ENCODE results near the gene PTPN4. TPM values are rescaled to one million over a fixed set of nuclear protein-coding genes. Genes with fewer than 3 reads are reported as not detected.

Gene PTPN4
- total and polyA plus RNA-seq, 2 of the 8 experiments (the other 6 are each of a cell fraction or from before 2014, with no cell fraction given), result 28.5 to 105 TPM

DNA sequence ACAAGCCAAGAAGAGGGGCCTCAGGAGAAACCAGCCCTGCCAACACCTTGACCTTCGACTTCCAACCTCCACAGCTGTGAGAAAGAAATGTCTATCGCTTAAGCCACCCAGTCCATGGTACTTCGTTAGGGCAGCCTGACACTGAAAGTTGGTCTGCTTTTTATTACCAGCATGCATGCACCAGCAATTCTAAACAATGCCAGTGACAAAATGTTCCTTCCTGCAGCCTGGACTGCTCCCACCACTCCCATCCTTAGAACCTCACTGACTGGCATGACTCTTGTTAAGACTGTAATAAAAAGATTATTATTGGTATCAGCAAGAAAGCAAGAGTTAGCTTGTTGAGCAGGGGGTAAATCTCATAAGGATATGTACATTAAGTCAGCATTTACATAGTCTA is 47.2 kb upstream of the PTPN4 start (continued):
- TF ChIP-seq, protein P1, sequence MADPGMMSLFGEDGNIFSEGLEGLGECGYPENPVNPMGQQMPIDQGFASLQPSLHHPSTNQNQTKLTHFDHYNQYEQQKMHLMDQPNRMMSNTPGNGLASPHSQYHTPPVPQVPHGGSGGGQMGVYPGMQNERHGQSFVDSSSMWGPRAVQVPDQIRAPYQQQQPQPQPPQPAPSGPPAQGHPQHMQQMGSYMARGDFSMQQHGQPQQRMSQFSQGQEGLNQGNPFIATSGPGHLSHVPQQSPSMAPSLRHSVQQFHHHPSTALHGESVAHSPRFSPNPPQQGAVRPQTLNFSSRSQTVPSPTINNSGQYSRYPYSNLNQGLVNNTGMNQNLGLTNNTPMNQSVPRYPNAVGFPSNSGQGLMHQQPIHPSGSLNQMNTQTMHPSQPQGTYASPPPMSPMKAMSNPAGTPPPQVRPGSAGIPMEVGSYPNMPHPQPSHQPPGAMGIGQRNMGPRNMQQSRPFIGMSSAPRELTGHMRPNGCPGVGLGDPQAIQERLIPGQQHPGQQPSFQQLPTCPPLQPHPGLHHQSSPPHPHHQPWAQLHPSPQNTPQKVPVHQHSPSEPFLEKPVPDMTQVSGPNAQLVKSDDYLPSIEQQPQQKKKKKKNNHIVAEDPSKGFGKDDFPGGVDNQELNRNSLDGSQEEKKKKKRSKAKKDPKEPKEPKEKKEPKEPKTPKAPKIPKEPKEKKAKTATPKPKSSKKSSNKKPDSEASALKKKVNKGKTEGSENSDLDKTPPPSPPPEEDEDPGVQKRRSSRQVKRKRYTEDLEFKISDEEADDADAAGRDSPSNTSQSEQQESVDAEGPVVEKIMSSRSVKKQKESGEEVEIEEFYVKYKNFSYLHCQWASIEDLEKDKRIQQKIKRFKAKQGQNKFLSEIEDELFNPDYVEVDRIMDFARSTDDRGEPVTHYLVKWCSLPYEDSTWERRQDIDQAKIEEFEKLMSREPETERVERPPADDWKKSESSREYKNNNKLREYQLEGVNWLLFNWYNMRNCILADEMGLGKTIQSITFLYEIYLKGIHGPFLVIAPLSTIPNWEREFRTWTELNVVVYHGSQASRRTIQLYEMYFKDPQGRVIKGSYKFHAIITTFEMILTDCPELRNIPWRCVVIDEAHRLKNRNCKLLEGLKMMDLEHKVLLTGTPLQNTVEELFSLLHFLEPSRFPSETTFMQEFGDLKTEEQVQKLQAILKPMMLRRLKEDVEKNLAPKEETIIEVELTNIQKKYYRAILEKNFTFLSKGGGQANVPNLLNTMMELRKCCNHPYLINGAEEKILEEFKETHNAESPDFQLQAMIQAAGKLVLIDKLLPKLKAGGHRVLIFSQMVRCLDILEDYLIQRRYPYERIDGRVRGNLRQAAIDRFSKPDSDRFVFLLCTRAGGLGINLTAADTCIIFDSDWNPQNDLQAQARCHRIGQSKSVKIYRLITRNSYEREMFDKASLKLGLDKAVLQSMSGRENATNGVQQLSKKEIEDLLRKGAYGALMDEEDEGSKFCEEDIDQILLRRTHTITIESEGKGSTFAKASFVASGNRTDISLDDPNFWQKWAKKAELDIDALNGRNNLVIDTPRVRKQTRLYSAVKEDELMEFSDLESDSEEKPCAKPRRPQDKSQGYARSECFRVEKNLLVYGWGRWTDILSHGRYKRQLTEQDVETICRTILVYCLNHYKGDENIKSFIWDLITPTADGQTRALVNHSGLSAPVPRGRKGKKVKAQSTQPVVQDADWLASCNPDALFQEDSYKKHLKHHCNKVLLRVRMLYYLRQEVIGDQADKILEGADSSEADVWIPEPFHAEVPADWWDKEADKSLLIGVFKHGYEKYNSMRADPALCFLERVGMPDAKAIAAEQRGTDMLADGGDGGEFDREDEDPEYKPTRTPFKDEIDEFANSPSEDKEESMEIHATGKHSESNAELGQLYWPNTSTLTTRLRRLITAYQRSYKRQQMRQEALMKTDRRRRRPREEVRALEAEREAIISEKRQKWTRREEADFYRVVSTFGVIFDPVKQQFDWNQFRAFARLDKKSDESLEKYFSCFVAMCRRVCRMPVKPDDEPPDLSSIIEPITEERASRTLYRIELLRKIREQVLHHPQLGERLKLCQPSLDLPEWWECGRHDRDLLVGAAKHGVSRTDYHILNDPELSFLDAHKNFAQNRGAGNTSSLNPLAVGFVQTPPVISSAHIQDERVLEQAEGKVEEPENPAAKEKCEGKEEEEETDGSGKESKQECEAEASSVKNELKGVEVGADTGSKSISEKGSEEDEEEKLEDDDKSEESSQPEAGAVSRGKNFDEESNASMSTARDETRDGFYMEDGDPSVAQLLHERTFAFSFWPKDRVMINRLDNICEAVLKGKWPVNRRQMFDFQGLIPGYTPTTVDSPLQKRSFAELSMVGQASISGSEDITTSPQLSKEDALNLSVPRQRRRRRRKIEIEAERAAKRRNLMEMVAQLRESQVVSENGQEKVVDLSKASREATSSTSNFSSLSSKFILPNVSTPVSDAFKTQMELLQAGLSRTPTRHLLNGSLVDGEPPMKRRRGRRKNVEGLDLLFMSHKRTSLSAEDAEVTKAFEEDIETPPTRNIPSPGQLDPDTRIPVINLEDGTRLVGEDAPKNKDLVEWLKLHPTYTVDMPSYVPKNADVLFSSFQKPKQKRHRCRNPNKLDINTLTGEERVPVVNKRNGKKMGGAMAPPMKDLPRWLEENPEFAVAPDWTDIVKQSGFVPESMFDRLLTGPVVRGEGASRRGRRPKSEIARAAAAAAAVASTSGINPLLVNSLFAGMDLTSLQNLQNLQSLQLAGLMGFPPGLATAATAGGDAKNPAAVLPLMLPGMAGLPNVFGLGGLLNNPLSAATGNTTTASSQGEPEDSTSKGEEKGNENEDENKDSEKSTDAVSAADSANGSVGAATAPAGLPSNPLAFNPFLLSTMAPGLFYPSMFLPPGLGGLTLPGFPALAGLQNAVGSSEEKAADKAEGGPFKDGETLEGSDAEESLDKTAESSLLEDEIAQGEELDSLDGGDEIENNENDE (IDR thresholded peaks at IDR 0.05; ENCODE audit: insufficient replicate concordance, low read length), result no peak
- TF ChIP-seq POLR2AphosphoS5 (IDR thresholded peaks at IDR 0.05; ENCODE audit: low read depth, low read length) (no peak), ATF2 (IDR thresholded peaks at IDR 0.05; ENCODE audit: low read length) (no peak), ASH2L (IDR thresholded peaks at IDR 0.05; ENCODE audit: low read length) (no peak), EGR1 (IDR thresholded peaks at IDR 0.05; ENCODE audit: borderline replicate concordance, low read depth, low read length) (no peak), SP2 (IDR thresholded peaks at IDR 0.05; ENCODE audit: low read length) (no peak), EP300 (IDR thresholded peaks at IDR 0.05; ENCODE audit: borderline replicate concordance in 1 of 2, low read depth in 2 of 2, low read length in 2 of 2) (no peak), SIN3A (conservative IDR thresholded peaks at IDR 0.05 in 1 of 2, IDR thresholded peaks at IDR 0.05 in 1 of 2; ENCODE audit: low read depth in 1 of 2, low read length in 2 of 2) (no peak), GTF2F1 (IDR thresholded peaks at IDR 0.05; ENCODE audit: borderline replicate concordance, low read depth, low read length) (no peak)

Measured in H1 (cell line).